Astrocyte of the cerebellum (primary cell): ENCODE data around the gene IRAK1.

ENCODE experiments used
- DNase-seq: peaks from one replicate; pipeline ENCODE4 v3.0.0-alpha.2; 2011; ENCODE audit warnings: low read depth
- H3K4me3 ChIP-seq: 2 replicates; pipeline ENCODE4 v1.5.1; 2011; ENCODE audit warnings: mild to moderate bottlenecking, low read depth, low read length, moderate library complexity
- CTCF ChIP-seq: IDR thresholded peaks from 2 replicates; pipeline ENCODE4 v1.5.1; 2012; ENCODE audit warnings: low read length, low read depth, moderate library complexity, mild to moderate bottlenecking; ENCODE audit errors: missing control alignments
- in situ Hi-C: cut with HindIII; loops from 2 replicates; pipeline ENCODE4 v1.10.0; 2017; ENCODE audit warnings: low sequenced_read_pairs

The IRAK1 gene

GRCh38 chrX:153991013-153991580 lies 28.6 kb downstream of the IRAK1 start:
- in situ Hi-C loops: no loop called here
- no peak for DNase-seq
- no peak for TF ChIP-seq CTCF
- H3K4me3 ChIP-seq: no peak overlapping the region

- TF ChIP-seq CTCF: no peak
- H3K4me3 ChIP-seq: no peak overlapping the region
- in situ Hi-C loops: no loop called here
- no peak for DNase-seq
Observed at GRCh38 chrX:153989973-153990655, 29.6 kb downstream of the IRAK1 start.

GRCh38 chrX:153988493-153988892 lies 31.2 kb downstream of the IRAK1 start:
- no peak overlapping the region for H3K4me3 ChIP-seq
- TF ChIP-seq CTCF: no peak
- in situ Hi-C loops: no loop called here
- DNase-seq: no peak

GRCh38 chrX:153984351-153985178 lies 35.1 kb downstream of the IRAK1 start:
- in situ Hi-C loops: no loop called here
- no peak overlapping the region for H3K4me3 ChIP-seq
- DNase-seq: no peak
- no peak for TF ChIP-seq CTCF

GRCh38 chrX:153983321-153983801 lies 36.3 kb downstream of the IRAK1 start:
- TF ChIP-seq CTCF: no peak
- no peak for DNase-seq
- in situ Hi-C loops: no loop called here
- H3K4me3 ChIP-seq: no peak overlapping the region

GRCh38 chrX:153981771-153982533 lies 37.8 kb downstream of the IRAK1 start:
- DNase-seq: no peak
- no peak for TF ChIP-seq CTCF
- in situ Hi-C loops: no loop called here

More at GRCh38 chrX:153981771-153982533, 37.8 kb downstream of the IRAK1 start:
- H3K4me3 ChIP-seq: no peak overlapping the region
